Fibroblast of skin of abdomen (primary cell): ENCODE results near the gene PKHD1.
"Not testable (repeated sequence)": the region's sequence is repeated elsewhere in the genome, so short reads cannot be mapped to it uniquely, and the experiment has no call there.

Experiments
- DNase-seq: peaks from one replicate; pipeline ENCODE4 v3.0.0-alpha.2; 2013

The PKHD1 gene

GRCh38 chr6:51854347-51854746 lies 233.1 kb downstream of the PKHD1 start:
- no peak for DNase-seq

DNA sequence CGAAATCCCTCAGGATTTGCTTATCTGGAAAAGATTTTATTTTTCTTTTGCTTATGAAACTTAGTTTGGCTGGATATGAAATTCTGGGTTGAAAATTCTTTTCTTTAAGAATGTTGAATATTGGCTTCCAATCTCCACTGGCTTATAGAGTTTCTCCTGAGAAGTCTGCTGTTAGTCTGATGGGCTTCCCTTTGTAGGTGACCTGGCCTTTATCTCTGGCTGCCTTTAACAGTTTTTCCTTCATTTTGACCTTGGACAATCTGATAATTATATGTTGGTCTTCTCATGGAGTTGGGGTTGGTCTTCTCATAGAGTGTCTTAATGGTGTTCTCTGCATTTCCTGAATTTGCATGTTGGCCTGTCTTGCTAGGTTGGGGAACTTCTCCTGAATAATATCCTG lies 234.3 kb downstream of the PKHD1 start:
- not testable (repeated sequence) for DNase-seq

DNA sequence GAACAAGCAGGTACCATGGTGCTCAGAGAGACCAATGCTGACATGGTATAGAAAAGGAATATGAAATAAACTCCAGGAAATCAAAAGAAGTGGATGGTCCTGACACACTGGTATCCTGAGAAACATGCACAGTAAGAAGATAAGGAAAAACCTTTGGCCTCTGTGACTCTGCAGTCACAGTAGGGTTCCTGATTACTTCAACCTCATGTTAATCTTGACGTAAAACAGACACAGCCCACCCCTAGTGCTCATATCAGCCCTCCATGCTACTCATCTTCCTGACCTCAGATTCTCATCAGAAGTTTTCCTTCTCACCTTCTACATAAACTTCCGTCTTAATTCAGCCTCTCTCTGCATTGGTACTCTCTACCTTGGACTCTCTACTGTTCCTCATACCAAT lies 240.9 kb downstream of the PKHD1 start:
- DNase-seq = no peak

GRCh38 chr6:51844336-51844735 lies 243.1 kb downstream of the PKHD1 start:
- no peak for DNase-seq

GRCh38 chr6:51843456-51844056 lies 243.9 kb downstream of the PKHD1 start:
- no peak for DNase-seq

DNA sequence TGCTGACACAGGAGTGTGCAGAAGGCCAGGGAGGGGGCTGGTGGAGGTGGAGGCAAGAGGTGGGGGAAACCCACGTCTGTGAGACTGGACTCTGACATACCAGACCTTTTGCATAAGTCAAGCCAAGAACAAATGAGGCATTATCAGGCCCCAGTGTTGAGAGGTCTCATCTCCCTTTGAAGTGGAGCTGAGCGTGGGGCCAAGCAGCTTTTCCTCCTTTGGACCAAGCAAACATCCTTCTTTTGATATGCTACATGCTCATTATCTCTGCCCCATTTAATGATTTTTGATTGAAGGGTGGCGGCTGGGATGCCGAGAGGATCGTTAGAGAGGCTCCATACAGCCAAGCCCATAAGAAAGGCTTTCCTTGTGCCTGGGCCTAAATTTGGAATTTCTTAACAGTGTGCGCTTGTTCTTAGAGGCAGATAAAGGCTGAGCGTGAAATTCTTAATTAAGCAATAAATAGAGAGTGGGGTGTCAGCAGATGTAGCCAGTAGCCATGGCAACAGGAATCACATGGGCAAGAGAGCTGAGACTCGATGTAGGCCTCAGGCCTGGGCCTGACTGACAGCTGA lies 244.5 kb downstream of the PKHD1 start:
- no peak for DNase-seq

GRCh38 chr6:51842061-51842803 lies 245.2 kb downstream of the PKHD1 start:
- no peak for DNase-seq

GRCh38 chr6:51841626-51842025 lies 245.8 kb downstream of the PKHD1 start:
- no peak for DNase-seq

GRCh38 chr6:51839726-51840374 lies 247.6 kb downstream of the PKHD1 start:
- DNase-seq = no peak

DNA sequence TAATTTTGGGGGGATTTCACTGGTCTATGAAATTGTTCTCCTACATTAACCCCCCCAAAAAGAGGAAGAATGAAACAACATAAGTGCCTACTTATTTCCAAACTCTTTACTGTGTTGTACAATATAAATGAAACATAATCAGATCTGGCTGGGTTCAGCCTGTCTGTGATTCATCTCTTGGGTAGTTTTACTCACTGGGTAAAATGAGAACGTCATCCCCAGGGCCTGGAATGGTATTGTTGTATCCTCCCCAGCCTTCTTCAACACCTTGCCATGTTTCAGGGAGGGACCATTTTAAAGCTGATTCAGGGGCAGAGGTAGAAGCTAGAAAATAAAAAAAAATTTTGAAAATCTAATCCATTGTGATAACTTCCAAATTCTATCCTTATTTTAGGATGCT lies 256.7 kb downstream of the PKHD1 start:
- DNase-seq = no peak

- DNase-seq = no peak
Measured at GRCh38 chr6:51827580-51827979, 259.8 kb downstream of the PKHD1 start.

GRCh38 chr6:51824940-51825339 lies 262.5 kb downstream of the PKHD1 start:
- no peak for DNase-seq

- no peak for DNase-seq
Measured at GRCh38 chr6:51820555-51820954, 266.9 kb downstream of the PKHD1 start.

DNA sequence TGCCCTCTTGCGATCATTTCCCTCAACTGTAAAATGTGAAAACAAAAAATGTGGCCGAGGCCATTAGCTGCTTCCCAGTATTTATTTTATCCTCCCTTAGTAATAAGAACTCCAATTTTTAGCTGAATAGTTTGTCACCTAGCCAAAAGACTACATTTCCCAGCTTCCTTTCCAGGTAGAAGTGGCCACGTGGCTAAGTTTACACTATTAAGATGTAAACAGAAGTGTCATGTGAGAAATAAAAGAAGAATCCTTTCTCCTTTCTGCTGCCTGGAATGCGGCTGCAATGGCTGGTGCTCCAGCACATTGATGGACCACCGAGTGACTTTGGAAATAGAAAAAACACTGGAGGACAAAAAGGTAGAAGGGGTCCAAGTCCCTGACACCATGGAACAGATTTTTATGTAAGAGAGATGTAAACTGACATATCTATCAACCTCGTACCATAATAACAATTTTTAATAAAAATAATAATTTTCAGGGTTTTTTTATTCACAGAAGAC lies 268.8 kb downstream of the PKHD1 start:
- DNase-seq = no peak

DNA sequence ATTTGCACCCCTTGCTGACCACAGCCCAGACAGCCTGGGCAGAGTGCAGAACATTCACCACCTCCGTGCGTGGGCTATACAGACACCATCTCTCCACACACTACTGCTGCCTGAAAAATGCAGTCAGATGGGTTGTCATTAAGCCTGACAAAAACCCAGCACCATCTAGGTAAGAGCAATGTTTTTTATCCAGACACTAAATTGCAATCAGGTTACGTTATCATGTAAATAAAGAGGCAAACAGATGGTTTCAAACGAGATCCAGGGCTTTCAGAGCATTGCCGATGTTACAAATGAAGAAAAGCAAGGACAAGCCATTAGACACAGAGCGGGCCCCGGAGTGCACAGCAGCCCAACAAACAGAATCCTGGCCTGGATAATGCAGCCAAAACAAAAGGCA lies 269.6 kb downstream of the PKHD1 start:
- DNase-seq = no peak

DNA sequence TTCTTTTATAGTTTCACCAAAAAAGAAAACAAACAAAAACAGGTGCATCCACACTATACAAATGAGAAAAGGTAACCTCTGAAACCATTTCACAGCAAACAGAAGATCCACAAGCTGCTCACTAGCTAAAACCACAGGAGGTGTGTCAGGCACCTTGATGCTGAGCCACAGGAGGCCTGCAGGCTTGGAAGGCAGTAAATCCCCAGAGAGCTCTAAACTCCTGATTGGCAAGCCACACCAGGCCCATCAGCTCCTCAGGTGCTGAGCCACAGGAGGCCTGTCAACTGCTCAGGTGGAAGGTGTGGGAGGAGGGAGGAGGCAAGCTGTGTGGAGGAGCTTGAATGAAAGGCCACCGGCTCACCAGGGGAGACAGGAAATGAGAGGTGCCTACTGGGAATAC lies 273.0 kb downstream of the PKHD1 start:
- no peak for DNase-seq

DNA sequence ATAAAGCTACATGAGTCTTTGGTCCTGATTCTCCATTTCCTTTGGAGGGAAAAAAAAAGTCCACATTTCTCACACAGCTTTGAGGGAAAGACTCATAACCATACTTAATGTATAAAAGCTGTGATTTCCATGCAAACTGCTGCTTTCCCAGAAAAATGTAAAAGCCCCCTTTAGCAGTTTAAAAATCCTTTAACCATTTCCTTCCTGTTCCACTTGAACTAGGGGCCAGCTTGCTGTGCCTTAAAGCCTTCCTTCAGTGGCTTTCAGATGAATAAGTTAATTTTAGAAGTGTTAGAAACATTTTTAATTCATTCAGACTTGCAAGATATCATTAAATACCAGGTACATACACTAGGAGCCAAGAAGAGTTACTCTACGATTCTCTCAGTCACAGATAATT lies 273.5 kb downstream of the PKHD1 start:
- no peak for DNase-seq

DNA sequence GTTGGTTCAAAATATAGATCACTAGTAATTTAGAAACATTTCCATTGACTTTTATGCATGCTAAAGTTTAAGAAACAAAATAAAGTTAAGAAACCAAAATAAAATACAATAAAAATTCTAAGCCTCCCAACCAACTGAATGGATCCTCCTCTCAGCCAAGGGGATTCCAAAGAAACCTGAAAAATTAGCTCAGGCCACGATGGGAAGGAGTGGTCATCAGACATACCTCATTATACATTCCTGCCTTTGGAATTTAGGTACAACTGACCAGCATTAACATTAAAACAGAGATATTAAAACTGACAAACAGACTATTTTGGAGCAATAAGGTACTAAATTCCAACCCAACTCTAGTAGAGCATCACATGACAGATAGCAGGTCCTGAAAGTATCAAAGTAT lies 275.2 kb downstream of the PKHD1 start:
- no peak for DNase-seq

DNA sequence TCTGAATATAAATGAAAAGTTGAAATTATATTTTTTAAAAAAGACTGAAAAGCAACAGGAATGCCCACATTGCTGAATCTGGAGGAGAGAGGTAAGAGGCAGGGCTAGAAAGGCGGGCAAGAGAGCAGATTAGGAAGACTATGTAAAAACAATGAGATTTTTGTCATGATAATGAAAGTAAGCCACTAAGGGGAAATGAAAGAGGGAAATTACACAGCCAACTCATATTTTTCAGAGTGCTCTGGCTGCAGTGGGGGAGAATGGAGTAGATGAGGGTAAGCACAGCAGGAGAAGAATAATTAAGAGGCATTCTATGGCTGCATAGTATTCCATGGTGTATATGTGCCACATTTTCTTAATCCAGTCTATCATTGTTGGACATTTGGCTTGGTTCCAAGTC lies 281.9 kb downstream of the PKHD1 start:
- no peak for DNase-seq

DNA sequence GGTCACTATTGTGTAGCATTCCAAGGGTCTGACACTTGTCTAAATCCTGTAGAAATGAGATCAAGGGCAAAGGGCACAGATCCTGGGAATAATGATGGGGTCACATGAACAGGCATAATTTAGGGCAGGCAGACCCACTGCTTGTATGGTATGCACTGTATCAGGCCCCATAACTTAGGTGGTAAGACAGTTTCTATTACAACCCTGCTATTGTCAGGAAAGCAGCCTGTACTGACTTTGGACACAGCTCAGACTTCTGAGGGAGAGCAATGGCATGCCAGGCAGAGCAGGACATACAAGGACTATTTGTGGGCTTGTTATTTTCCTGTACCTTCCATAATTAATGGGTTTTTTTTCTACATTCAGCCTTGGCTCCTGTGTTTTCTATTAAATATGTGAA lies 286.8 kb downstream of the PKHD1 start:
- no peak for DNase-seq

- DNase-seq = no peak
Measured at GRCh38 chr6:51793393-51793792, 294.0 kb downstream of the PKHD1 start.

- DNase-seq = no peak
Measured at GRCh38 chr6:51792273-51793030, 295.0 kb downstream of the PKHD1 start.

GRCh38 chr6:51790946-51791345 lies 296.5 kb downstream of the PKHD1 start:
- no peak for DNase-seq
